ENCODE measurements around the gene CTNNA1.

CTNNA1 gene

GRCh38 chr5:138737494-138738265 is 15.5 kb upstream of the CTNNA1 start:
- no peak for DNase-seq (ENCODE audit: extremely low read depth, insufficient read length)
- H3K4me3 ChIP-seq (replicated peaks; ENCODE audit: low read depth, low read length) = no peak overlapping the region
- H3K36me3 ChIP-seq (ENCODE audit: control insufficient read depth, insufficient read depth, low read length) = no peaks in the 10 kb centered on the region
- TF ChIP-seq, protein P1, sequence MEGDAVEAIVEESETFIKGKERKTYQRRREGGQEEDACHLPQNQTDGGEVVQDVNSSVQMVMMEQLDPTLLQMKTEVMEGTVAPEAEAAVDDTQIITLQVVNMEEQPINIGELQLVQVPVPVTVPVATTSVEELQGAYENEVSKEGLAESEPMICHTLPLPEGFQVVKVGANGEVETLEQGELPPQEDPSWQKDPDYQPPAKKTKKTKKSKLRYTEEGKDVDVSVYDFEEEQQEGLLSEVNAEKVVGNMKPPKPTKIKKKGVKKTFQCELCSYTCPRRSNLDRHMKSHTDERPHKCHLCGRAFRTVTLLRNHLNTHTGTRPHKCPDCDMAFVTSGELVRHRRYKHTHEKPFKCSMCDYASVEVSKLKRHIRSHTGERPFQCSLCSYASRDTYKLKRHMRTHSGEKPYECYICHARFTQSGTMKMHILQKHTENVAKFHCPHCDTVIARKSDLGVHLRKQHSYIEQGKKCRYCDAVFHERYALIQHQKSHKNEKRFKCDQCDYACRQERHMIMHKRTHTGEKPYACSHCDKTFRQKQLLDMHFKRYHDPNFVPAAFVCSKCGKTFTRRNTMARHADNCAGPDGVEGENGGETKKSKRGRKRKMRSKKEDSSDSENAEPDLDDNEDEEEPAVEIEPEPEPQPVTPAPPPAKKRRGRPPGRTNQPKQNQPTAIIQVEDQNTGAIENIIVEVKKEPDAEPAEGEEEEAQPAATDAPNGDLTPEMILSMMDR (IDR thresholded peaks at IDR 0.05; ENCODE audit: insufficient read depth, low read length, poor library complexity, severe bottlenecking) = no peak
- no peaks in the 10 kb centered on the region for H3K27me3 ChIP-seq (replicated peaks; ENCODE audit: control insufficient read depth, insufficient read depth, low read length)

- no peak for DNase-seq (ENCODE audit: extremely low read depth, insufficient read length)
- TF ChIP-seq, protein P1 (IDR thresholded peaks at IDR 0.05; ENCODE audit: insufficient read depth, low read length, poor library complexity, severe bottlenecking) = no peak
- Histone ChIP-seq H3K36me3 (ENCODE audit: control insufficient read depth, insufficient read depth, low read length) (no peaks in the 10 kb centered on the region), H3K27me3 (replicated peaks; ENCODE audit: control insufficient read depth, insufficient read depth, low read length) (no peaks in the 10 kb centered on the region), H3K4me3 (replicated peaks; ENCODE audit: low read depth, low read length) (no peak overlapping the region)
Observed at GRCh38 chr5:138738399-138738798, 14.8 kb upstream of the CTNNA1 start.

DNA sequence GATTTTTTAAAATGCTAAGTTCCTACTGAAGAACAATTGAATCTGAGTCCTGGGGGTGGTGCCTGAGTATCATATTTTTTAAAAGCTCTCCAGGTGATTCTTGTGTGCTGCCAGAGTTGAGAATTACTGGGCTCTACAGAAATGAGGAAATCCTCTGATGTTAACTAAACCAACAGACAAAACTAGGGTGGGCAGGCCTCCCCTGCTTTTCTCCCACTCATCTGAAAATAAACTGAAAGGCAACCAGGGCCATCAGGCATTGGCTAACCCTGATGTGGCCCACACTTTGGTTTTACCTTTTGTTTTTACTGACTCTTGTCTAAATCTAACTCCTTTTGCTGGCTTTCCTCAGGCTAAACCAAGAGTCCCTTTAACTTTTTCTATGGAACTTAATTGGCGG is 13.3 kb upstream of the CTNNA1 start:
- TF ChIP-seq, protein P1 (IDR thresholded peaks at IDR 0.05; ENCODE audit: insufficient read depth, low read length, poor library complexity, severe bottlenecking) = no peak
- H3K27me3 ChIP-seq (replicated peaks; ENCODE audit: control insufficient read depth, insufficient read depth, low read length) = no peaks in the 10 kb centered on the region
- no peak overlapping the region for H3K4me3 ChIP-seq (replicated peaks; ENCODE audit: low read depth, low read length)
- no peaks in the 10 kb centered on the region for H3K36me3 ChIP-seq (ENCODE audit: control insufficient read depth, insufficient read depth, low read length)
- DNase-seq (ENCODE audit: extremely low read depth, insufficient read length) = no peak

- Histone ChIP-seq H3K36me3 (ENCODE audit: control insufficient read depth, insufficient read depth, low read length) (no peaks in the 10 kb centered on the region), H3K27me3 (replicated peaks; ENCODE audit: control insufficient read depth, insufficient read depth, low read length) (no peaks in the 10 kb centered on the region), H3K4me3 (replicated peaks; ENCODE audit: low read depth, low read length) (no peak overlapping the region)
- TF ChIP-seq, protein P1 (IDR thresholded peaks at IDR 0.05; ENCODE audit: insufficient read depth, low read length, poor library complexity, severe bottlenecking) = no peak
- DNase-seq (ENCODE audit: extremely low read depth, insufficient read length) = no peak
Observed at GRCh38 chr5:138743484-138743883, 9.7 kb upstream of the CTNNA1 start.

DNA sequence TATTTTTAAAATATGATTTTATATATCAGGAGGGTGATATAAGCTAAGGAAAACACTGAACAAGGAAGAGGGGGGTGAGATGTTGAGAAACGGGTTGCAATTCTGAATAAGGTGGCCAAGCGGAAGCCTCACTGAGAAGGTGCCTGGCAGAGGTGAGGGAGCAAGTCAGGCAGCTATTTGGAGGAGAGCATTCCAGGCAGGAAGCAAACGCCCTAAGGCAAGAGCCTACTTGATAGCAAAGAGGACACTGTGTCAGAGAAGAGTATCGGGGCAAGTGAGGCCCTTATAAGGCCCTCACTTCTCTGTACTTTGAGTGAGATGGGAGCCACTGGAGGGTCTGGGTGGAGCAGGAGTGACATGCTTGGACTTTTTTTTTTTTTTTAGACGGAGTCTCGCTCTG is 8.0 kb upstream of the CTNNA1 start:
- TF ChIP-seq, protein P1 (IDR thresholded peaks at IDR 0.05; ENCODE audit: insufficient read depth, low read length, poor library complexity, severe bottlenecking) = no peak
- no peak for DNase-seq (ENCODE audit: extremely low read depth, insufficient read length)
- H3K36me3 ChIP-seq (ENCODE audit: control insufficient read depth, insufficient read depth, low read length) = no peaks in the 10 kb centered on the region
- no peaks in the 10 kb centered on the region for H3K27me3 ChIP-seq (replicated peaks; ENCODE audit: control insufficient read depth, insufficient read depth, low read length)
- no peak overlapping the region for H3K4me3 ChIP-seq (replicated peaks; ENCODE audit: low read depth, low read length)

All from GM06990 (cell line).